IPS-18a (cell line): ENCODE results near the gene MGMT.

Experiments
- H3K27ac ChIP-seq: one replicate; pipeline ENCODE4 v1.5.1; 2013; ENCODE audit warnings: low read length
- H3K27me3 ChIP-seq: one replicate; pipeline ENCODE4 v1.6.1; 2013; ENCODE audit warnings: mild to moderate bottlenecking, low read length; ENCODE audit not compliant: control insufficient read depth, insufficient read depth
- H3K36me3 ChIP-seq: one replicate; pipeline ENCODE4 v1.6.1; 2013; ENCODE audit warnings: low read depth, low read length; ENCODE audit not compliant: control insufficient read depth
- H3K4me1 ChIP-seq: one replicate; pipeline ENCODE4 v1.6.1; 2013; ENCODE audit warnings: low read depth, low read length; ENCODE audit not compliant: control insufficient read depth
- H3K4me3 ChIP-seq: one replicate; pipeline ENCODE4 v1.5.1; 2013; ENCODE audit warnings: low read length
- H3K9ac ChIP-seq: one replicate; pipeline ENCODE4 v1.6.1; 2013; ENCODE audit warnings: mild to moderate bottlenecking, low read length, moderate library complexity
- H3K9me3 ChIP-seq: one replicate; pipeline ENCODE4 v1.6.1; 2013; ENCODE audit warnings: low read depth, low read length; ENCODE audit not compliant: control insufficient read depth

Gene MGMT

DNA sequence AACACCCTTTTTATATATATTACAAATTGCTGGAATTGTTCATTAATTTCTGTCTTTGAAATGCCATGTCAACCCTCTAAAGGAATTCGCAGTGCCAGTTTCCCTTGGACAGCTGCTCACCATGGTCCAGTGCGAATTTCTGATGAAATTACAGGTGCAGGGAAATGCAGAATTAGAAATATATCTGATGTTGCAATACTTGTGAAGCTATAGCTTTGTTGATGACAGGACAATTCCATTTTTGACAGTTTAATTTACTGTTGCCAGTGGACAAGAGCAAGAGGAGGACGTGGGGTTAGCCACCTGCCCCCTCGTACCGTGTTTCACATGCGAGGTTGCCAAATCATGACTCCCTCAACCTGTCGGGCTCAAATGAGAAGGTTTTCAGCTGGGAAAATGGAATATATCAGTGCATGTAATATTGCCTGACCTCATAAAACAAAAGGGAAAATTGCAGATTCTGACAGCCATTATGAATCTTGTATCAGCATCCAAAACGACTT, 140.6 kb downstream of the MGMT start:
- Histone ChIP-seq H3K36me3 (no peaks in the 10 kb centered on the region), H3K4me3 (no peak overlapping the region), H3K9ac (no peak overlapping the region), H3K9me3 (no peaks in the 10 kb centered on the region), H3K4me1 (peaks cover 16% of the 10 kb centered on the region), H3K27me3 (no peaks in the 10 kb centered on the region), H3K27ac (no peak overlapping the region)

DNA sequence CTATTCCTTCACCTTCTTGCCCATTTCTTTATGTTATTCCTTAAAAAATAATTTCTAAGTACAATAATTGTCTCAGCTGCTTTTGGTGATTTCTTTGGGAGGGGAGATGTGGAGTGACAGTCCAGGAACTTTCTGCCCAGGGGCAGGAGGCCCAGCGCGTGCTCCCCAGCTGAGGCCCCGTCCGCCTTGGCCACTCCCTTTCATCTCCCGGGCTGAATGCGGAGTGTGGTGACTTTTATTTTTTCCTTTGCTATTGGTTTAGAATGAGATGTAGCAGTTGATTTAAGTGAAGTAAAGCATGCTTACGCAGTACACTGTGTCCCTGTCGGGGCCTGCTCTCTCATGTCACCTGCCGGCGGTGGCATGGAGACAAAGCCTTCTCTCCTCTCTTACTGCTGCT, 141.6 kb downstream of the MGMT start:
- Histone ChIP-seq H3K36me3 (no peaks in the 10 kb centered on the region), H3K4me1 (peaks cover 15% of the 10 kb centered on the region), H3K4me3 (no peak overlapping the region), H3K9me3 (no peaks in the 10 kb centered on the region), H3K27ac (no peak overlapping the region), H3K27me3 (no peaks in the 10 kb centered on the region), H3K9ac (no peak overlapping the region)

GRCh38 chr10:129609551-129609950, 142.5 kb downstream of the MGMT start:
- Histone ChIP-seq H3K27me3 (no peaks in the 10 kb centered on the region), H3K27ac (no peak overlapping the region), H3K4me1 (peaks cover 15% of the 10 kb centered on the region), H3K9me3 (no peaks in the 10 kb centered on the region), H3K36me3 (no peaks in the 10 kb centered on the region), H3K4me3 (no peak overlapping the region), H3K9ac (no peak overlapping the region)

DNA sequence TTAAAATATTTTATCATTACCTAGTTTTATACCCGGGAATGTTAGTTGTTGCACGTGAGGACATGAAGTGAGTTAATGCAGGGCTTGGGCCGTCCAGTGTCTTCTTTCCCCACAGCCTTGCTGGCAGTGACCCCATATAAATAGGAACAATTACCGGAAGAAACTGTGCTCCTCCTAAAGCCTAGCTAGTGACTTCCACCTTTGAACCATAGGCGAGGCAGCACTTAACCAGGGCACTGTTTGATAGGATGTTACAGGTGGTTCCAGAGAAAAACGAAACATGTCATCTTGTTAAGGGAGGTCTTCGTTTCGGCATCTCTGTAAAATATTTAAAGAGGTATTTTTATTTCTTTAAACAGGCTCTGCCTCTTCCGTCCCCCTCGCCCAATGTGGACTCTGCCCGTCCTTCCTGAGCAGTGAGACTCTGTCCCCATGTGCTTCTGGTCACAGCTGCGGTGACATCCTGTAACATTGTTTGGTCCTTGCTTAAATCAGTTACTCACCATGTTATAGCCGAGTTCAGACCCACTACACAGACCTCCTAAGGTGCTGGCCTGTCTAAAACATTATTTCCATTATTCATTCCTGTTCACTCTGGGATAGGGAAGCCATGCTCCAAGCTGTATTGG, 145.6 kb downstream of the MGMT start:
- no peak overlapping the region for H3K4me3 ChIP-seq
- H3K4me1 ChIP-seq = no peaks in the 10 kb centered on the region
- H3K9ac ChIP-seq = no peak overlapping the region
- H3K27me3 ChIP-seq = no peaks in the 10 kb centered on the region
- H3K36me3 ChIP-seq = no peaks in the 10 kb centered on the region
- H3K27ac ChIP-seq = no peak overlapping the region
- H3K9me3 ChIP-seq = no peaks in the 10 kb centered on the region

DNA sequence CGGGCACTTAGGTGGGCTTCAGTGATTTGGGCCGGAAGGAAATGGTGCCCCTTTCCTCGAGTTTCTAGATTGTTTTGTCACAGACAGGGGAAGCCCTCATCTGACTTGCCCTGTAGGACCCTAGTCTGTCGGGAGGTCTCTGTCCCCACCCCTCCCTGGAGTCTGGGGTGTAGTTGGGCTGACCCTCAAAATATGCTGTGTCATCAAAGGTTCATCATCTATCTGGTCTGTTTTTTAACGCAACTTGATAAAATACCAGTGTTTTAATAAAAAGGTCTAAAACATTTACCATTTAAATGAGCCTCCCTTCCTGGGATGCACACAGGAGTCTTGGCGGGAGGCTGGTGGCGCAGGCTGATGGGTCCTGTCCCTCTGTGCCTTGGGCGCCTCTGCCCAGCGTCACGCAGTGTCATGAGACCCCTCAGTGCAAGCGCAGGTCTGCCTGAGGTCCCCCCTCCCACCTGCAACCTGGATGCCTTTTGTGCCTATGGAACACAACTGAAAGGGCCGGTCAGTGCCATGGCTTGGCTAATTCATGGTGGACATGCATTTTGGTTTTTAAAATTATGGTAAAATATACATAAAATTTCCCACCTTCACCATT, 146.4 kb downstream of the MGMT start:
- Histone ChIP-seq H3K27ac (no peak overlapping the region), H3K36me3 (no peaks in the 10 kb centered on the region), H3K9ac (no peak overlapping the region), H3K27me3 (no peaks in the 10 kb centered on the region), H3K4me1 (no peaks in the 10 kb centered on the region), H3K4me3 (no peak overlapping the region), H3K9me3 (no peaks in the 10 kb centered on the region)

DNA sequence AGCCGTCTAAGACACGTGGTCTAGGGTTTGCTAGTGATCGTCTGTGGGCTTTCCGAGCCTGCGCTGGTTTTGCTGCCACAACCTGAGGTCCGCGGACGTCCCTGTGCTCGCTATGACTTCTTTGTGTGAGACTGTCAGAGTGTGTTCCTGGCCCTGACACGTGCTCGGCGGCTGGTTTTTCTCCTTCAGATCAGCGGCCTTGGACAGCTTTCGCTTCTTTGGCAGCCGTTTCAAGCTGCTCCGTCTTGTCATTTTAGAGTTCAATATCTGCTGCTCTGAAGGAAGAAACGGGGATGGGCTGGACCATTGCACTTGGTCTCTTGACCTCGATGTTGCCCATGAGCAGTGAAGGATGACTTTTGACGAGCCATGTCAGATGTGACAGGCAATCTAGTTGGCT, 147.3 kb downstream of the MGMT start:
- no peaks in the 10 kb centered on the region for H3K27me3 ChIP-seq
- no peak overlapping the region for H3K4me3 ChIP-seq
- H3K27ac ChIP-seq = no peak overlapping the region
- H3K36me3 ChIP-seq = no peaks in the 10 kb centered on the region
- H3K4me1 ChIP-seq = no peaks in the 10 kb centered on the region
- no peak overlapping the region for H3K9ac ChIP-seq
- H3K9me3 ChIP-seq = no peaks in the 10 kb centered on the region

GRCh38 chr10:129615381-129615780, 148.3 kb downstream of the MGMT start:
- Histone ChIP-seq H3K9ac (no peak overlapping the region), H3K4me1 (no peaks in the 10 kb centered on the region), H3K36me3 (no peaks in the 10 kb centered on the region), H3K27ac (no peak overlapping the region), H3K27me3 (no peaks in the 10 kb centered on the region), H3K4me3 (no peak overlapping the region), H3K9me3 (no peaks in the 10 kb centered on the region)

GRCh38 chr10:129615921-129616525, 149.0 kb downstream of the MGMT start:
- no peaks in the 10 kb centered on the region for H3K4me1 ChIP-seq
- H3K9me3 ChIP-seq = no peaks in the 10 kb centered on the region
- H3K4me3 ChIP-seq = no peak overlapping the region
- no peaks in the 10 kb centered on the region for H3K27me3 ChIP-seq
- H3K9ac ChIP-seq = no peak overlapping the region
- no peaks in the 10 kb centered on the region for H3K36me3 ChIP-seq
- H3K27ac ChIP-seq = no peak overlapping the region

GRCh38 chr10:129617768-129618167, 150.7 kb downstream of the MGMT start:
- H3K9ac ChIP-seq = no peak overlapping the region
- no peak overlapping the region for H3K27ac ChIP-seq
- no peaks in the 10 kb centered on the region for H3K4me1 ChIP-seq
- H3K4me3 ChIP-seq = no peak overlapping the region
- no peaks in the 10 kb centered on the region for H3K36me3 ChIP-seq
- H3K27me3 ChIP-seq = no peaks in the 10 kb centered on the region
- no peaks in the 10 kb centered on the region for H3K9me3 ChIP-seq

GRCh38 chr10:129621062-129621461, 154.0 kb downstream of the MGMT start:
- no peaks in the 10 kb centered on the region for H3K27me3 ChIP-seq
- no peaks in the 10 kb centered on the region for H3K4me1 ChIP-seq
- H3K36me3 ChIP-seq = no peaks in the 10 kb centered on the region
- no peak overlapping the region for H3K4me3 ChIP-seq
- no peak overlapping the region for H3K27ac ChIP-seq
- H3K9ac ChIP-seq = no peak overlapping the region
- no peaks in the 10 kb centered on the region for H3K9me3 ChIP-seq

DNA sequence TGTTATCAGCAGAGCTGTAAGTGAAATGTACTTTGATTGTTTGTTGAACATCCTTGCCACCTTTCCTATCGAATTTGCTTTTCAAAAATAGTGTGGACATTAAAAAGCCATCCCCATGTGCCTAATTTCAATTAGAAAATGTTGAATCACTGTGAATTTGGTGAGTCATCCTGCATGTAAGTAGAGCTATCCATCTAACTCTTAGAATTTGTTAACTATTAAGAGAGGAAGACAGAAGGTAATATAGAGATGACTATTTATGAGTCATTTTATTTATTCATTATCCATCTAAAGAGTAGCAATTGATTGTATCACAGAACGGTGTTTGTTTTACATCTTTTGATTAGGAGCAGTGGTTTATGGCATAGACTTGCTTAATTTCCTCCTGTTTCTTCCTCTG, 154.7 kb downstream of the MGMT start:
- H3K36me3 ChIP-seq = no peaks in the 10 kb centered on the region
- H3K4me3 ChIP-seq = no peak overlapping the region

DNA sequence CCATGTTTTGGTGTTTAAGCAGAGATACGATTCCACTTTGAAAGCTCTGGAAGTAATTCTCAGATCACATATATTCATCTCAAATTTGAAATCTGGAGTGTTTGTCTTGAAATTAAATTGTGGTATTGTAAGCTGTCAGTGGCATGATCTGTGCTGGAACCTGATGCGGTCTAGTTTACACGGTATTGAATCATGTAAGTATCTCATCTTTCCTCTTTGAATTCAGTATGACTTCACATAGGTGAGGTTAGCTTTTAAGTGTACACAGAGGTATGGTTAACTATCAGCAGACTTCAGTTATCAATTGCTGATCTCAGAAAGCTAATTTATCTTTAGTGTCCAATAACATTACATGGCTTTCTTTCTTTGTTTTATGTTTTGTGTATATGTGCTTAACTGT, 155.2 kb downstream of the MGMT start:
- Histone ChIP-seq H3K36me3 (no peaks in the 10 kb centered on the region), H3K27me3 (no peaks in the 10 kb centered on the region), H3K9me3 (no peaks in the 10 kb centered on the region), H3K27ac (no peak overlapping the region), H3K9ac (no peak overlapping the region), H3K4me1 (no peaks in the 10 kb centered on the region), H3K4me3 (no peak overlapping the region)

More for the DNA sequence above, 154.7 kb downstream of the MGMT start:
- Histone ChIP-seq H3K9ac (no peak overlapping the region), H3K27me3 (no peaks in the 10 kb centered on the region), H3K4me1 (no peaks in the 10 kb centered on the region), H3K9me3 (no peaks in the 10 kb centered on the region), H3K27ac (no peak overlapping the region)
